ENCODE data around the gene TRIM56. TPM values are rescaled to one million over a fixed set of nuclear protein-coding genes. Genes with fewer than 3 reads are reported as not detected.
A peak's percentile ranks its signal among the peaks of the same experiment; 100 is the strongest.
"Not testable (repeated sequence)": the region's sequence is repeated elsewhere in the genome, so short reads cannot be mapped to it uniquely, and the experiment has no call there.

The TRIM56 gene
- total RNA-seq, 1 donor from 2014 or later, result 6.3 TPM

DNA sequence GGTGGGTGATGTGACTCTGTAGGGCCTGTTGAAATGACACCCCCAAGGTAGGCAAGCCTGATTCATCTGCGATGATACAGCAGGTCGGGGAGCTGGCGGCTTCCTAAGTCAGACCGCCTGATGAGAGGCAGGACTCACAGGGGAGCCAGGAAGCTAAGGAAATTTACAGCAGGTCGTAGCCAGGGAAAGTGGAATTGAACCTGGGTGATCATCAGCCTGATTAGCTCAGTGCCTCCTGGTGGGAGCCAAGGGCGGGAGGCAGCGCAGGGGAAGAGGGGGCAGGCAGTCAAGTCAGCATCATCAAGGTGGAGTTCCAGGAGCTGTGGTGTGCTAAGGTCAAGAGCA, 18.5 kb upstream of the TRIM56 start:
- no peak overlapping the region for H3K27ac ChIP-seq (ENCODE audit: low read depth, low read length)
- peaks cover 14 to 32% (median 17%) of the 10 kb centered on the region in 3 donors for H3K27me3 ChIP-seq (ENCODE audit: control insufficient read depth in 3 of 3, insufficient read depth in 3 of 3, low read length in 3 of 3)

DNA sequence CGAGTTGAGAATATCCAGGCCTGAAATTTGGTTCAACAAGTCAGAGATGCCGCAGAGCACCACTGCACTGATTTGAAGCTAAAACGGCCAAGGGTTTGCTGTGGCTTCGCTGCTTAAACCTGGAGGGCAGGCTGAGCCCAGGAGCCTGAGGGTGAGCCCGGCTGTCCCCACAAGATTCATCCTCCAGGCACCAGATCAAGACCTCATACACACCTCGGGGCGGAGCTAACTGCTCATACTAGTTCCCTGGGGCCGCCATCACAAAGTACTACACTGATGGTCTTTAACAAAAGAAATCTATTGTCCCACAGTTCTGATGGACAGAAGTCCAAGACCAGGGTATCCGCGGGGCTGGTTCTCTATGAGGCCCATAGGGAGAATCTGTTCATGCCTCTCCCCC, 16.9 kb upstream of the TRIM56 start:
- peaks cover 0 to 2% (median 0%) of the 10 kb centered on the region in 3 donors for H3K4me1 ChIP-seq (ENCODE audit: control insufficient read depth in 3 of 3, insufficient read depth in 3 of 3, low read length in 3 of 3)
- no peak overlapping the region for H3K9ac ChIP-seq (ENCODE audit: low read depth in 1 of 3, low read length in 3 of 3)
- no peak overlapping the region for H3K4me3 ChIP-seq (ENCODE audit: low read length in 3 of 3)
- H3K9me3 ChIP-seq (ENCODE audit: control insufficient read depth in 3 of 3, low read length in 3 of 3), result no peaks in the 10 kb centered on the region
- H3K36me3 ChIP-seq (ENCODE audit: control insufficient read depth in 3 of 3, insufficient read depth in 3 of 3, low read length in 3 of 3), result no peaks in the 10 kb centered on the region
- no peak overlapping the region for H3K27ac ChIP-seq (ENCODE audit: low read depth, low read length)
- H3K27me3 ChIP-seq (ENCODE audit: control insufficient read depth in 3 of 3, insufficient read depth in 3 of 3, low read length in 3 of 3), result peaks cover 14 to 27% (median 20%) of the 10 kb centered on the region in 3 donors

More for the DNA sequence above, 18.5 kb upstream of the TRIM56 start:
- H3K36me3 ChIP-seq (ENCODE audit: control insufficient read depth in 3 of 3, insufficient read depth in 3 of 3, low read length in 3 of 3), result no peaks in the 10 kb centered on the region
- no peak overlapping the region for H3K4me3 ChIP-seq (ENCODE audit: low read length in 3 of 3)
- H3K4me1 ChIP-seq (ENCODE audit: control insufficient read depth in 3 of 3, insufficient read depth in 3 of 3, low read length in 3 of 3), result peaks cover 0 to 2% (median 0%) of the 10 kb centered on the region in 3 donors
- no peak overlapping the region for H3K9ac ChIP-seq (ENCODE audit: low read depth in 1 of 3, low read length in 3 of 3)
- H3K9me3 ChIP-seq (ENCODE audit: control insufficient read depth in 3 of 3, low read length in 3 of 3), result no peaks in the 10 kb centered on the region

DNA sequence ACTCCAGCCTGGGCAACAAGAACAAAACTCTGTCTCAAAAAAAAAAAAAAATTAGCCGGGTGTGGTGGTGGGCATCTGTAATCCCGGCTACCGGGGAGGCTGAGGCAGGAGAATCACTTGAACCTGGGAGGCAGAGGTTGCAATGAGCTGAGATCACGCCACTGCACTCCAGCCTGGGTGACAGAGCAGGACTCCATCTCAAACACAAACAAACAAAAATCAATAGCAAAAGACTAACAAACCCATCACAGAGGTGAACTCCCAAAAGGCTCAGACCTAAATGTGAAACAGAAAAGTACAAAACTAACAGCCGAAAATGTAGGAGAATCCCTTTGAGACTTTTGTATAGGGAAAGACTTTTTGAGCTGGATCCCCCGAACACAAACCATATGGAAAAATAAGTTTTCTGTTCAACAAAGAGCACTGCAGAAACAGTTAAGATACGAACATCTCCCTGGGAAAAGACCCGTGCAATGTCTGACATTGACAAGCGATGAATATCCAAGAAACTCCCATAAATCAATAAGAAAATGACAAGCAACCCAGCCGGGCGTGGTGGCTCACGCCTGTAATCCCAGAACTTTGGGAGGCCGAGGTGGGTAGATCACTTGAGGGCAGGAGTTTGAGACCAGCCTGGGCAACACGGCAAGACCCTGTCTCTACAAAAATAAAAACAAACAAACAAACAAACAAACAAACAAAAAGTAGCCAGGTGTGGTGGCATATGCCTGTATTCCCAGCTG, 13.7 kb upstream of the TRIM56 start:
- H3K27me3 ChIP-seq (ENCODE audit: control insufficient read depth in 3 of 3, insufficient read depth in 3 of 3, low read length in 3 of 3), result peaks cover 4 to 11% (median 11%) of the 10 kb centered on the region in 3 donors
- H3K9me3 ChIP-seq (ENCODE audit: control insufficient read depth in 3 of 3, low read length in 3 of 3); H3K4me1 ChIP-seq (ENCODE audit: control insufficient read depth in 3 of 3, insufficient read depth in 3 of 3, low read length in 3 of 3); H3K36me3 ChIP-seq (ENCODE audit: control insufficient read depth in 3 of 3, insufficient read depth in 3 of 3, low read length in 3 of 3); H3K9ac ChIP-seq (ENCODE audit: low read depth in 1 of 3, low read length in 3 of 3); H3K27ac ChIP-seq (ENCODE audit: low read depth, low read length); H3K4me3 ChIP-seq (ENCODE audit: low read length in 3 of 3): not testable (repeated sequence)

DNA sequence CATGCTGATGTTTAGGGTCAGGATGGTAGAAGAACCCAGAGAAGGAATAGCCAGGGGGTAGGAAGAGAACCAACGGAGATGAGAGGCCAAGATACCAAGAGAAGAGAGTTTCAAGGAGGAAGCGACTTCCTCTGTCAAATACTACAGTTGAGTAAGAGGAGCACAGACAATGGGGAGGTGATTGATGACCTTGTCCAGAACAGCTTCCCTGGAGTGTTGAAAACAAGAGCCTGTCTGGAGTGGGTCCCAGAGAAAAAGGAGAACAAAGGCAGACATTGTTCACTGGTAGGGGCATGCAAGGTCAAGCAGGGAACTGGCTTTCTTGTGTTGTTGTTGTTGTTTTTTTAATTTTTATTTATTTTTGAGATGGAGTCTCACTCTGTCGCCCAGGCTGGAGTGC, 9.6 kb upstream of the TRIM56 start:
- Histone ChIP-seq H3K36me3 (ENCODE audit: control insufficient read depth in 3 of 3, insufficient read depth in 3 of 3, low read length in 3 of 3) (no peaks in the 10 kb centered on the region), H3K27ac (ENCODE audit: low read depth, low read length) (no peak overlapping the region), H3K27me3 (ENCODE audit: control insufficient read depth in 3 of 3, insufficient read depth in 3 of 3, low read length in 3 of 3) (peaks cover 0 to 3% (median 0%) of the 10 kb centered on the region in 3 donors), H3K4me3 (ENCODE audit: low read length in 3 of 3) (no peak overlapping the region), H3K9me3 (ENCODE audit: control insufficient read depth in 3 of 3, low read length in 3 of 3) (no peaks in the 10 kb centered on the region), H3K9ac (ENCODE audit: low read depth in 1 of 3, low read length in 3 of 3) (no peak overlapping the region), H3K4me1 (ENCODE audit: control insufficient read depth in 3 of 3, insufficient read depth in 3 of 3, low read length in 3 of 3) (no peaks in the 10 kb centered on the region)

DNA sequence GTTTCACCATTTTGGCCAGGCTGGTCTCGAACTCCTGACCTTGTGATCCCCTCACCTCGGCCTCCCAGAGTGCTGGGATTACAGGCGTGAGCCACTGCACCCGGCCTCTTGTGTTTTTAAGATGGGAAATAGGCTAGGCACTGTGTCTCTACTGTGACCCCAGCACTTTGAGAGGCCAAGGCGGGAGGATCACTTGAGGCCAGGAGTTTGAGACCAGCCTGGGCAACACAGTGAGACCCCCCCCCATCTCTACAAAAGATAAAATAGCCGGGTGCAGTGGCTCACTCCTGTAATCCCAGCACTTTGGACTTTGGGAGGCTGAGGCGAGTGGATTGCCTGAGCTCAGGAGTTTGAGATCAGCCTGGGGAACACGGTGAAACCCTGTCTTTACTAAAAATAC, 9.1 kb upstream of the TRIM56 start:
- not testable (repeated sequence) for H3K9me3 ChIP-seq (ENCODE audit: control insufficient read depth in 3 of 3, low read length in 3 of 3); H3K27me3 ChIP-seq (ENCODE audit: control insufficient read depth in 3 of 3, insufficient read depth in 3 of 3, low read length in 3 of 3); H3K4me1 ChIP-seq (ENCODE audit: control insufficient read depth in 3 of 3, insufficient read depth in 3 of 3, low read length in 3 of 3); H3K36me3 ChIP-seq (ENCODE audit: control insufficient read depth in 3 of 3, insufficient read depth in 3 of 3, low read length in 3 of 3); H3K9ac ChIP-seq (ENCODE audit: low read depth in 1 of 3, low read length in 3 of 3); H3K4me3 ChIP-seq (ENCODE audit: low read length in 3 of 3); H3K27ac ChIP-seq (ENCODE audit: low read depth, low read length)

DNA sequence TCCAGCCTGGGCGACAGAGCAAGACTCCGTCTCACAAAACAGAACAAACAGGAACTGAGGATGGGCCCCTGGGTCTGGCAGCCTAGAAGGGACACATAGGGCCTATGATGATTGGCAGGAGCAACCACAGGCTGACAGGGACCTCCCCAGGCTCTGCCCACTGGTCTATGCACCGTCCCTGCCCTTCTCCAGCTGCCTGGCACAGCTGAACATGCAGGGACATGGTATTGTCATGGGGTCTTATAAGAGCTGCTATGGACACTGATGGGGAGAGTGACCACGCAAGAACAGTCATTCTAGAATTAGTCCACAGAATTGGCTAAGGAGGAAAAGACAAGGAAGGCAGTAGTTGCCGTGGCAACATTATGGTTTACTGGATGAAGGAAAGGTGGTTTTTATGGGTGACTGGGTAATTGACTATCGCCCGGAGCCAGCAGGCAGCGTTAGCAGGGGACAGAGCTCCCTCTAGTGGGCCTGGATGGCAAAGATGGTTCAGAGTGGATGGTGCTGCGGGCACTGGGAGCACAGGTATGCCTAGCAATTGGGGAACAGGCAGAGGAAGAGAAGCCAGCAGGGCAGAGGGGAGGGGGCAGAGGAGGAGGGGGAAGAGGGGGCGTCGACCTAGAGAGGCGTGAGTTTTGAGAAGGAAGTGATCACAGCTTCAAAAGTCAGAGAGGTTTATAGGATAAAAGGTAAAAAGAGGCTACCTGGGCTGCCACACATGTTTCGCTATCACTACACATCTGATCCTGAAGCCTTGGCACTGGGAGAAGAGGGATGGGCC, 7.8 kb upstream of the TRIM56 start:
- Histone ChIP-seq H3K9ac (ENCODE audit: low read depth in 1 of 3, low read length in 3 of 3) (no peak overlapping the region), H3K9me3 (ENCODE audit: control insufficient read depth in 3 of 3, low read length in 3 of 3) (no peaks in the 10 kb centered on the region), H3K36me3 (ENCODE audit: control insufficient read depth in 3 of 3, insufficient read depth in 3 of 3, low read length in 3 of 3) (no peaks in the 10 kb centered on the region), H3K4me3 (ENCODE audit: low read length in 3 of 3) (no peak overlapping the region), H3K4me1 (ENCODE audit: control insufficient read depth in 3 of 3, insufficient read depth in 3 of 3, low read length in 3 of 3) (no peaks in the 10 kb centered on the region), H3K27me3 (ENCODE audit: control insufficient read depth in 3 of 3, insufficient read depth in 3 of 3, low read length in 3 of 3) (peaks cover 0 to 1% (median 0%) of the 10 kb centered on the region in 3 donors), H3K27ac (ENCODE audit: low read depth, low read length) (no peak overlapping the region)

DNA sequence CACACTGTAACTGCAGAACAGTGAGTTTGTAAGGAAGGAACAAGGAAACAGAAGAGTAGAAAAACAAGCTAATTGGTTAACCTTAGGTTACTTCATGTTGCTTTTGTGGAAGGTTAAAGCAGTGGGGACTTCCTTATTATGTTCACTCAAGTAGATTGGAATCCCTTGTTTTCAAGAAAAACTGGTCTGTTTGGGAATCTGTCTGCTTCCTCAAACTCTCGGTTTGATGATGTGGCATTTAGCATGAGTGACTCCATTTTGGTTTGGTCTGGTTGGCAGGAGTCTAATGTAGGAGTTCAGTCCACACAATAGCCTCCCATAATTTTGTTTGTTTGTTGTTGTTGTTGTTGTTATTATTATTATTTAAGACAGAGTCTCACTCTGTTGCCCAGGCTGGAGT, 3.8 kb upstream of the TRIM56 start:
- no peaks in the 10 kb centered on the region for H3K36me3 ChIP-seq (ENCODE audit: control insufficient read depth in 3 of 3, insufficient read depth in 3 of 3, low read length in 3 of 3)
- no peak overlapping the region for H3K4me3 ChIP-seq (ENCODE audit: low read length in 3 of 3)
- no peaks in the 10 kb centered on the region for H3K9me3 ChIP-seq (ENCODE audit: control insufficient read depth in 3 of 3, low read length in 3 of 3)
- no peaks in the 10 kb centered on the region for H3K27me3 ChIP-seq (ENCODE audit: control insufficient read depth in 3 of 3, insufficient read depth in 3 of 3, low read length in 3 of 3)
- no peak overlapping the region for H3K27ac ChIP-seq (ENCODE audit: low read depth, low read length)
- H3K4me1 ChIP-seq (ENCODE audit: control insufficient read depth in 3 of 3, insufficient read depth in 3 of 3, low read length in 3 of 3), result peaks cover 10 to 16% (median 11%) of the 10 kb centered on the region in 3 donors
- H3K9ac ChIP-seq (ENCODE audit: low read depth in 1 of 3, low read length in 3 of 3), result no peak overlapping the region

DNA sequence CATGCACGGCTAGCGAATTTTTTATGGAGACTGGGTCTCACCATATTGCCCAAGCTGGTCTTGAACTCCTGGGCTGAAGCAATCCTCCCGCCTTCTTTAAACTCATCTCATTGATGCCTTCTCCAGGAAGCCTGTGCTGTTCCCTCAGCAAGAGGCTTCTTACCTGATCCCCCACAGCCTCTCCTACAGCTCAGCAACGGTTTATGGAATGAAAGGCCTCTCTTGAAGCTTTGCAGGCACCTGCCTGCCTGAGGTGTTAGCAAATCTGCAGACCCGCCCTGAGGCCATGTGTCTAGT, 468 bp upstream of the TRIM56 start:
- Histone ChIP-seq H3K27ac (ENCODE audit: low read depth, low read length) (peak overlapping the region; percentile 91), H3K36me3 (ENCODE audit: control insufficient read depth in 3 of 3, insufficient read depth in 3 of 3, low read length in 3 of 3) (peaks cover 11 to 17% (median 16%) of the 10 kb centered on the region in 3 donors), H3K9me3 (ENCODE audit: control insufficient read depth in 3 of 3, low read length in 3 of 3) (no peaks in the 10 kb centered on the region), H3K4me1 (ENCODE audit: control insufficient read depth in 3 of 3, insufficient read depth in 3 of 3, low read length in 3 of 3) (peaks cover 17 to 28% (median 18%) of the 10 kb centered on the region in 3 donors), H3K4me3 (ENCODE audit: low read length in 3 of 3) (peak overlapping the region; percentile 95 to 98 (median 95)), H3K27me3 (ENCODE audit: control insufficient read depth in 3 of 3, insufficient read depth in 3 of 3, low read length in 3 of 3) (no peaks in the 10 kb centered on the region), H3K9ac (ENCODE audit: low read depth in 1 of 3, low read length in 3 of 3) (peak overlapping the region; percentile 69 to 89 (median 76))

DNA sequence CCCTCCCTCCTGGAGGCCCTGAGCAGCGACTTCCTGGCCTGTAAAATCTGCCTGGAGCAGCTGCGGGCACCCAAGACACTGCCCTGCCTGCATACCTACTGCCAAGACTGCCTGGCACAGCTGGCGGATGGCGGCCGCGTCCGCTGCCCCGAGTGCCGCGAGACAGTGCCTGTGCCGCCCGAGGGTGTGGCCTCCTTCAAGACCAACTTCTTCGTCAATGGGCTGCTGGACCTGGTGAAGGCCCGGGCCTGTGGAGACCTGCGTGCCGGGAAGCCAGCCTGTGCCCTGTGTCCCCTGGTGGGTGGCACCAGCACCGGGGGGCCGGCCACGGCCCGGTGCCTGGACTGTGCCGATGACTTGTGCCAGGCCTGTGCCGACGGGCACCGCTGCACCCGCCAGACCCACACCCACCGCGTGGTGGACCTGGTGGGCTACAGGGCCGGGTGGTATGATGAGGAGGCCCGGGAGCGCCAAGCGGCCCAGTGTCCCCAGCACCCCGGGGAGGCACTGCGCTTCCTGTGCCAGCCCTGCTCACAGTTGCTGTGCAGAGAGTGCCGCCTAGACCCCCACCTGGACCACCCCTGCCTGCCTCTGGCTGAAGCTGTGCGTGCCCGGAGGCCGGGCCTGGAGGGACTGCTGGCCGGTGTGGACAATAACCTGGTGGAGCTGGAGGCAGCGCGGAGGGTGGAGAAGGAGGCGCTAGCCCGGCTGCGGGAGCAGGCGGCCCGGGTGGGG, 2.2 kb downstream of the TRIM56 start:
- Histone ChIP-seq H3K9ac (ENCODE audit: low read depth in 1 of 3, low read length in 3 of 3) (no peak overlapping the region), H3K4me3 (ENCODE audit: low read length in 3 of 3) (no peak overlapping the region), H3K36me3 (ENCODE audit: control insufficient read depth in 3 of 3, insufficient read depth in 3 of 3, low read length in 3 of 3) (peaks cover 13 to 20% (median 16%) of the 10 kb centered on the region in 3 donors), H3K4me1 (ENCODE audit: control insufficient read depth in 3 of 3, insufficient read depth in 3 of 3, low read length in 3 of 3) (peaks cover 17 to 28% (median 18%) of the 10 kb centered on the region in 3 donors), H3K27me3 (ENCODE audit: control insufficient read depth in 3 of 3, insufficient read depth in 3 of 3, low read length in 3 of 3) (no peaks in the 10 kb centered on the region), H3K9me3 (ENCODE audit: control insufficient read depth in 3 of 3, low read length in 3 of 3) (no peaks in the 10 kb centered on the region), H3K27ac (ENCODE audit: low read depth, low read length) (no peak overlapping the region)

DNA sequence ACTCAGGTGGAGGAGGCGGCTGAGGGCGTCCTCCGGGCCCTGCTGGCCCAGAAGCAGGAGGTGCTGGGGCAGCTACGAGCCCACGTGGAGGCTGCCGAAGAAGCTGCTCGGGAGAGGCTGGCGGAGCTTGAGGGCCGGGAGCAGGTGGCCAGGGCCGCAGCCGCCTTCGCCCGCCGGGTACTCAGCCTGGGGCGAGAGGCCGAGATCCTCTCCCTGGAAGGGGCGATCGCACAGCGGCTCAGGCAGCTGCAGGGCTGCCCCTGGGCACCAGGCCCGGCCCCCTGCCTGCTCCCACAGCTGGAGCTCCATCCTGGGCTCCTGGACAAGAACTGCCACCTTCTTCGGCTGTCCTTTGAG, 2.8 kb downstream of the TRIM56 start:
- Histone ChIP-seq H3K27ac (ENCODE audit: low read depth, low read length) (no peak overlapping the region), H3K4me1 (ENCODE audit: control insufficient read depth in 3 of 3, insufficient read depth in 3 of 3, low read length in 3 of 3) (peaks cover 17 to 28% (median 18%) of the 10 kb centered on the region in 3 donors), H3K9me3 (ENCODE audit: control insufficient read depth in 3 of 3, low read length in 3 of 3) (no peaks in the 10 kb centered on the region), H3K4me3 (ENCODE audit: low read length in 3 of 3) (no peak overlapping the region), H3K9ac (ENCODE audit: low read depth in 1 of 3, low read length in 3 of 3) (no peak overlapping the region), H3K27me3 (ENCODE audit: control insufficient read depth in 3 of 3, insufficient read depth in 3 of 3, low read length in 3 of 3) (no peaks in the 10 kb centered on the region), H3K36me3 (ENCODE audit: control insufficient read depth in 3 of 3, insufficient read depth in 3 of 3, low read length in 3 of 3) (peaks cover 13 to 20% (median 16%) of the 10 kb centered on the region in 3 donors)
